Kidney (tissue), 14 donors: ENCODE data around the gene CACNB1. TPM values are rescaled to one million over a fixed set of nuclear protein-coding genes. Genes with fewer than 3 reads are reported as not detected.
A peak's percentile ranks its signal among the peaks of the same experiment; 100 is the strongest.

ENCODE experiments used
- DNase-seq, 5 donors: peaks; one replicate each; pipeline ENCODE4 v3.0.0-alpha.2; 2013 to 2020
- FAIRE-seq: peaks from 2 replicates; lab custom pipeline; 2012; peaks lifted over from hg19 to GRCh38; lab: Jason Lieb, UNC
- H3K27ac ChIP-seq, 2 donors: one replicate each; pipeline ENCODE4 v1.7.0; 2013; ENCODE audit warnings: low read depth in 2 of 2, low read length in 2 of 2, inconsistent platforms in 1 of 2
- H3K27me3 ChIP-seq: one replicate; pipeline ENCODE4 v1.7.1; 2013; ENCODE audit warnings: low read length, inconsistent platforms; ENCODE audit not compliant: control insufficient read depth, insufficient read depth
- H3K36me3 ChIP-seq, 3 donors: one replicate each; pipeline versions ENCODE4 v1.7.0 to v1.7.1; 2013; ENCODE audit warnings: low read length in 3 of 3, control low read depth in 1 of 3, inconsistent platforms in 1 of 3; ENCODE audit not compliant: insufficient read depth in 3 of 3, control insufficient read depth in 2 of 3
- H3K4me1 ChIP-seq, 3 donors: one replicate each; pipeline versions ENCODE4 v1.7.0 to v1.7.1; 2013; ENCODE audit warnings: low read length in 3 of 3, inconsistent platforms in 1 of 3, low read depth in 1 of 3; ENCODE audit not compliant: control insufficient read depth in 2 of 3, insufficient read depth in 2 of 3
- H3K4me3 ChIP-seq, 3 donors: one replicate each; pipeline versions ENCODE4 v1.7.0 to v1.8.1; 2013; ENCODE audit warnings: low read length in 3 of 3, control low read depth in 1 of 3, inconsistent platforms in 1 of 3
- H3K9ac ChIP-seq, 3 donors: one replicate each; pipeline versions ENCODE4 v1.7.0 to v1.7.1; 2013; ENCODE audit warnings: low read length in 3 of 3, control low read depth in 1 of 3, inconsistent platforms in 1 of 3
- H3K9me3 ChIP-seq, 3 donors: one replicate each; pipeline versions ENCODE4 v1.7.0 to v1.7.1; 2013; ENCODE audit warnings: low read length in 3 of 3, control low read depth in 1 of 3, inconsistent platforms in 1 of 3; ENCODE audit not compliant: control insufficient read depth in 2 of 3, insufficient read depth in 1 of 3
- intact Hi-C: fragments of 100-400 bp; cut with DNase I; formaldehyde crosslinking; loops from one replicate; pipeline ENCODE4 v1.11.1; 2022
- polyA plus RNA-seq: library from polyadenylated mRNA; stranded (reverse); fragments of 350-450 nt; fragmentation: Illumina TruSeq; extraction: RNeasy Lipid Tissue Mini Kit (QIAGEN cat#74804); gene quantifications from one replicate; pipeline ENCODE4 v1.2.3, GENCODE V29; 2014; ENCODE audit warnings: low read depth, low replicate concordance; ENCODE audit not compliant: insufficient read depth
- total RNA-seq: library from RNA; stranded (reverse); fragmentation: NEBNext Ultra II Directional; extraction: Animal tissue kit (Norgen Biotek cat#: 25700); gene quantifications from one replicate; pipeline ENCODE4 v1.2.1, GENCODE V29; 2021
- TF ChIP-seq, protein P1 (sequence below): IDR thresholded peaks from 3 replicates; pipeline ENCODE4 v1.5.1; 2012; ENCODE audit warnings: mild to moderate bottlenecking, moderate library complexity, borderline replicate concordance; ENCODE audit not compliant: insufficient read depth; ENCODE audit errors: extremely low read depth
- donor health status: control.
- donor health status: control.
- donor health status: control.
- donor health status: control.
- donor health status: control.
- donor health status: DM: yes; HTN: yes; CAD: no.
- donor health status: Normal renal cell carcinoma (clear cell type).

The CACNB1 gene
- total and polyA plus RNA-seq, 2 donors from 2014 or later = 1.4 to 9.9 TPM

GRCh38 chr17:39194985-39195524 lies 2.4 kb downstream of the CACNB1 start:
- Histone ChIP-seq H3K4me1 (peaks cover 0 to 2% (median 0%) of the 10 kb centered on the region in 3 donors), H3K9ac (no peak overlapping the region), H3K4me3 (no peak overlapping the region), H3K27ac (no peak overlapping the region), H3K9me3 (no peaks in the 10 kb centered on the region), H3K36me3 (peaks cover 0 to 4% (median 0%) of the 10 kb centered on the region in 3 donors), H3K27me3 (no peaks in the 10 kb centered on the region)
- peak in 2 of 5 donors; percentile 42 to 46 for DNase-seq
- no peak for FAIRE-seq
- intact Hi-C loops = no loop called here
- TF ChIP-seq, protein P1, sequence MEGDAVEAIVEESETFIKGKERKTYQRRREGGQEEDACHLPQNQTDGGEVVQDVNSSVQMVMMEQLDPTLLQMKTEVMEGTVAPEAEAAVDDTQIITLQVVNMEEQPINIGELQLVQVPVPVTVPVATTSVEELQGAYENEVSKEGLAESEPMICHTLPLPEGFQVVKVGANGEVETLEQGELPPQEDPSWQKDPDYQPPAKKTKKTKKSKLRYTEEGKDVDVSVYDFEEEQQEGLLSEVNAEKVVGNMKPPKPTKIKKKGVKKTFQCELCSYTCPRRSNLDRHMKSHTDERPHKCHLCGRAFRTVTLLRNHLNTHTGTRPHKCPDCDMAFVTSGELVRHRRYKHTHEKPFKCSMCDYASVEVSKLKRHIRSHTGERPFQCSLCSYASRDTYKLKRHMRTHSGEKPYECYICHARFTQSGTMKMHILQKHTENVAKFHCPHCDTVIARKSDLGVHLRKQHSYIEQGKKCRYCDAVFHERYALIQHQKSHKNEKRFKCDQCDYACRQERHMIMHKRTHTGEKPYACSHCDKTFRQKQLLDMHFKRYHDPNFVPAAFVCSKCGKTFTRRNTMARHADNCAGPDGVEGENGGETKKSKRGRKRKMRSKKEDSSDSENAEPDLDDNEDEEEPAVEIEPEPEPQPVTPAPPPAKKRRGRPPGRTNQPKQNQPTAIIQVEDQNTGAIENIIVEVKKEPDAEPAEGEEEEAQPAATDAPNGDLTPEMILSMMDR = no peak

DNA sequence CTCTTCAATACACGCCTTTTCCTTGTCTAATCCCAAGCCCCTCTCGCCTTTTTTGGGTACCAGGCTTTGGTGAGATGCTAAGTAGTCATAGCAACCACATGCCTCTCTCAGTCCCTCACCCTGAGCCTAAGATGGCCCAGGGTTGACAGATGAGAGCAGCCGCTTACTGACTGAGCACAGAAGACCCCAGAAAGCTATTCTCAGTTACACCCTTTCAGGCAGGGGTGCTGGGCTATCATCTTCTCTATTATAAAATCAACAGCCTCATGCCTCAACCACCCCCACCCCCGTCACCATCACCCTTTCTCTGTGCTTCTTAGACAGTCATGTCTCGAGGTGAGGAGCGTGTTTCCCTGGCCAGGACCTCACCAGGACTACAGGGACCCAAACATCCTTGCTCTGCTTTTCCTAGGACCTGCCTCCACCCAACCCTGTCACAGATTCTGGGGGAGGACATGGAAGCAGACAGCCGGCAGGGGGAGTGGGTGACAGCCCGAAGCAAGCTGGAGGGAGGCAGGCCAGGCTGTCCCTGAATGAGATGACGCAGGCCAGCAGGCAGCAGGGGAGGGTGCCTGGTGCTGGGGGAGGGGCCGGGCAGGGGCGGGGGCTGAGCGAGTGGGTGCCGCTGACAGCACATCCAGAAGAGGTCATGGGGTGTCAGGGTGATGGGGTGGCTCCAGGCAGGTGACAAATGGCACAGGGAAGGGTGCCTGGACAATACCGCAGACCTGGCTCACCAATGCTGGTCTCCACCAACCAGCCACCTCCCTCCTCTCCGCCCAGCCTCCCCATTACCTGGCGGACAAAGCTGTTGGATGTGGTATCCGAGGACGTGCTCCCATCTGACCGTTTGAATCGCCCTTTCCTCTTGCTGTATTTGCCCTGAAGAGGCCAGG lies 3.1 kb downstream of the CACNB1 start:
- intact Hi-C loops = no loop called here
- H3K27me3 ChIP-seq = no peaks in the 10 kb centered on the region
- H3K27ac ChIP-seq = no peak overlapping the region
- peaks cover 0 to 2% (median 0%) of the 10 kb centered on the region in 3 donors for H3K4me1 ChIP-seq
- no peak for FAIRE-seq
- H3K9ac ChIP-seq = no peak overlapping the region
- H3K36me3 ChIP-seq = peaks cover 0 to 4% (median 0%) of the 10 kb centered on the region in 3 donors
- H3K9me3 ChIP-seq = no peaks in the 10 kb centered on the region
- TF ChIP-seq, protein P1 = no peak
- no peak overlapping the region for H3K4me3 ChIP-seq
- peak in 4 of 5 donors; percentile 75 to 89 (median 84) for DNase-seq

GRCh38 chr17:39193346-39193745 lies 4.1 kb downstream of the CACNB1 start:
- FAIRE-seq (no peak), DNase-seq (peak in 1 of 5 donors; percentile 47)
- H3K9me3 ChIP-seq = no peaks in the 10 kb centered on the region
- no peak overlapping the region for H3K27ac ChIP-seq
- intact Hi-C loops = no loop called here
- H3K36me3 ChIP-seq = peaks cover 0 to 4% (median 0%) of the 10 kb centered on the region in 3 donors
- TF ChIP-seq, protein P1 = no peak
- no peak overlapping the region for H3K9ac ChIP-seq
- H3K4me3 ChIP-seq = no peak overlapping the region
- peaks cover 0 to 2% (median 0%) of the 10 kb centered on the region in 3 donors for H3K4me1 ChIP-seq
- H3K27me3 ChIP-seq = no peaks in the 10 kb centered on the region
